HG02571 (cell line): Measurements from ENCODE around the gene TENT4B.
A peak's percentile ranks its signal among the peaks of the same experiment; 100 is the strongest.
"Not testable (repeated sequence)": the region's sequence is repeated elsewhere in the genome, so short reads cannot be mapped to it uniquely, and the experiment has no call there.

Experiments used
- ATAC-seq: cut with Tn5 transposase; IDR thresholded peaks from one replicate; pipeline ENCODE4 v1.9.1; 2021; ENCODE audit warnings: mild to moderate bottlenecking, moderate library complexity; ENCODE audit not compliant: unreplicated experiment

The TENT4B gene

GRCh38 chr16:50227665-50228064, 74.6 kb downstream of the TENT4B start:
- ATAC-seq = no peak

GRCh38 chr16:50228364-50228868, 75.3 kb downstream of the TENT4B start:
- no peak for ATAC-seq

GRCh38 chr16:50229149-50229726, 76.1 kb downstream of the TENT4B start:
- ATAC-seq = no peak

GRCh38 chr16:50234771-50235556, 81.9 kb downstream of the TENT4B start:
- no peak for ATAC-seq

GRCh38 chr16:50235581-50235980, 82.5 kb downstream of the TENT4B start:
- ATAC-seq = no peak

- no peak for ATAC-seq
Observed at GRCh38 chr16:50238314-50238713, 85.2 kb downstream of the TENT4B start.

GRCh38 chr16:50238868-50239301, 85.8 kb downstream of the TENT4B start:
- ATAC-seq = no peak

GRCh38 chr16:50243024-50243423, 89.9 kb downstream of the TENT4B start:
- ATAC-seq = not testable (repeated sequence)

GRCh38 chr16:50244140-50244503, 91.0 kb downstream of the TENT4B start:
- ATAC-seq = no peak

- ATAC-seq = no peak
Observed at GRCh38 chr16:50244504-50245416, 91.7 kb downstream of the TENT4B start.

- ATAC-seq = peak; percentile 63
Observed at GRCh38 chr16:50245417-50246298, 92.6 kb downstream of the TENT4B start.

- ATAC-seq = peak; percentile 13
Observed at GRCh38 chr16:50246299-50247122, 93.4 kb downstream of the TENT4B start.

- ATAC-seq = no peak
Observed at GRCh38 chr16:50247123-50247905, 94.2 kb downstream of the TENT4B start.

- ATAC-seq = no peak
Observed at GRCh38 chr16:50247906-50248608, 95.0 kb downstream of the TENT4B start.

GRCh38 chr16:50248845-50249244, 95.7 kb downstream of the TENT4B start:
- no peak for ATAC-seq

GRCh38 chr16:50251375-50252081, 98.4 kb downstream of the TENT4B start:
- no peak for ATAC-seq

GRCh38 chr16:50252082-50252611, 99.0 kb downstream of the TENT4B start:
- no peak for ATAC-seq
